ENCODE results near the gene EFEMP2.
A peak's percentile ranks its signal among the peaks of the same experiment; 100 is the strongest.

EFEMP2 gene

GRCh38 chr11:65884716-65885092 lies 12.1 kb upstream of the EFEMP2 start:
- DNase-seq = peak; percentile 85

GRCh38 chr11:65883786-65884715 lies 11.5 kb upstream of the EFEMP2 start:
- DNase-seq = no peak

GRCh38 chr11:65883058-65883761 lies 10.6 kb upstream of the EFEMP2 start:
- DNase-seq = no peak

- no peak for DNase-seq
These were observed 9.8 kb upstream of the EFEMP2 start for GRCh38 chr11:65882120-65883057.

GRCh38 chr11:65880844-65881421 lies 8.3 kb upstream of the EFEMP2 start:
- no peak for DNase-seq

- DNase-seq = no peak
These were observed 7.4 kb upstream of the EFEMP2 start for GRCh38 chr11:65880027-65880426.

GRCh38 chr11:65879617-65880016 lies 7.0 kb upstream of the EFEMP2 start, which contains the start of gene CTSW:
TSS of gene CTSW (plus strand) at chr11:65879837. CDS start at chr11:65879855, 18 bp downstream.
- peak; percentile 40 for DNase-seq

GRCh38 chr11:65873318-65874156 lies 937 bp upstream of the EFEMP2 start:
- peak; percentile 100 for DNase-seq

- DNase-seq = no peak
These were observed 620 bp downstream of the EFEMP2 start for GRCh38 chr11:65871811-65872548.

- DNase-seq = no peak
These were observed 1.6 kb downstream of the EFEMP2 start for GRCh38 chr11:65870706-65871681.

- no peak for DNase-seq
These were observed 2.3 kb downstream of the EFEMP2 start for GRCh38 chr11:65870307-65870658.

GRCh38 chr11:65869643-65870306 lies 2.8 kb downstream of the EFEMP2 start:
- DNase-seq = no peak

- DNase-seq = no peak
These were observed 3.7 kb downstream of the EFEMP2 start for GRCh38 chr11:65868907-65869306.

GRCh38 chr11:65868076-65868667 lies 4.4 kb downstream of the EFEMP2 start:
- DNase-seq = no peak

GRCh38 chr11:65867284-65868071 lies 5.1 kb downstream of the EFEMP2 start:
- DNase-seq = no peak

GRCh38 chr11:65866509-65867283 lies 5.9 kb downstream of the EFEMP2 start:
- DNase-seq = no peak

All from activated T-cell treated with anti-CD3 and anti-CD28 coated beads, Interleukin-2, amount 50 U/mL, for 1 hour (primary cell).